HG03280 (cell line): Measurements from ENCODE around the gene DPRX.

Source experiments
- ATAC-seq: cut with Tn5 transposase; IDR thresholded peaks from one replicate; pipeline ENCODE4 v1.9.1; 2021; ENCODE audit warnings: mild to moderate bottlenecking, moderate library complexity; ENCODE audit not compliant: unreplicated experiment

DPRX gene

GRCh38 chr19:53631949-53632407 is at the start of gene DPRX:
Gene DPRX (plus strand): TSS chr19:53631999. CDS start chr19:53632107, 108 bp downstream.
- no peak for ATAC-seq

- ATAC-seq, result no peak
Observed at GRCh38 chr19:53583181-53583580, 48.6 kb upstream of the DPRX start.

DNA sequence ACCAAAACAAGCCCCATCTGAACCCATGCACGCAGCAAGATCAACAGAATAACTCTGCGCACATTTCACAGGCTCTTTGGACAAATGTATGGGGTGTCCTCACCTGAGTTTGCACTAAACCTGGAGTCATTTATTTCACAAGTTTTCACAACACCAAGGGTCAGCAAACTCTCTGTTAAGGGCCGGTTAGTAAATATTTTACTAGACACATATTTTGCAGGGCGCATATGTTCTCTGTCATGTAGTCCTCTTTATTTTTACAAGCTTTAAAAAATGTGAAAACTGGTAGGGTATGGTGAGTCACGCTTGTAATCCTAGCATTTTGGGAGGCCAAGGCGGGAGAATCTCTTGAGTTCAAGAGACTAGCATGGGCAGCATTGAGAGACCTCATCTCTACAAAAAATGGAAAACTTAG is 45.5 kb upstream of the DPRX start:
- ATAC-seq, result no peak

DNA sequence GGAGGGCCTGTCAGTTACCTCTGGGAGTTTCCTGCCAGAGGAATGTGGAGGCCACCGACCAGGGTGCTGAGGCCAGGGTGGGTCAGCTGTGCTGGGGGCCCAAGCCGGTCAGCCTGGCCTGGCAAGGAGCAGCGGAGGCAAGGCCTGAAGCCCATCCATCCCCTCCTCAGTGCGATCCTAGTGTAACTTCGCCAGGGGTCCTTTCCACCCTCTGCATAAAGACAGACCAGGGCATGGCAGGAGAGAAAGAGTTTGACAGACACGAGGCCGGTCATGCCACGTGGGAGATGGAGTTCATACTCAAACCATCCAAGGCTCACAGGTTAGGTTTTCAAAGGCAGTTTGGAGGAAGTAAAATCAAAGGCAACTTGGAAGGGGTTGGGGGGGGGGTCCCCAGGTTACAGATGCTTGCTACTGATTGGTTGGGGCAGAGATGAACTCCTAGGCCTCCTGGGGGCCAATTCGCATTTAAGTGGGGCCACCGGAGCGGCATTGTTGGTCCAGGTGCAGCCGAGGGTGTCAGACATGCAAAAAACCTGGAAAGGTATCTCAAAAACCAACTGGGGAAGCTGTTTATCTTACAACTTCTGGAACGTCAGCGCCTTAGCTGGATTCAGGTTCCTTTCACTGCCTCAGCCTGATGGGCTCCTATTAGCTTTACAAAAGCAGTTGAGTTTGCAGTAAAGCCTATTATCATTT is 36.8 kb upstream of the DPRX start:
- ATAC-seq, result no peak

DNA sequence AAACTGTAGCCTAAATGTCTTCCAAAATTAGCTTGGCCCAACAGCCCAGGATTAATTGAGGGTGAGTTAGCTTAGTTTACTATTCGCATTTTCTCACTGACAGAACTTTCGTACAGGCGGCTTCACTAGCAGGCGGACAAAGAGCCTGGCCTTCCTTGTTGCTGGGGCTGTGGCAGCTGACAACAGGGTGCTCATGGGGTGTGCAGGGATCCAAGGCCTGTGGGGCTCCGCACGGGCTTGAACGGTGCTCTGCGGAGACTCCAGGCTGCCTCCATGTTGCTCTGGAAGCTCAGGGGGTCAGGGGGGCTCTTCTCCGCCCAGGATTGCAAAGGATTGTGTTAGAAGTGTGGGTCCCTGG is 36.3 kb upstream of the DPRX start:
- no peak for ATAC-seq

GRCh38 chr19:53596056-53596455 is 35.7 kb upstream of the DPRX start:
- ATAC-seq, result no peak

DNA sequence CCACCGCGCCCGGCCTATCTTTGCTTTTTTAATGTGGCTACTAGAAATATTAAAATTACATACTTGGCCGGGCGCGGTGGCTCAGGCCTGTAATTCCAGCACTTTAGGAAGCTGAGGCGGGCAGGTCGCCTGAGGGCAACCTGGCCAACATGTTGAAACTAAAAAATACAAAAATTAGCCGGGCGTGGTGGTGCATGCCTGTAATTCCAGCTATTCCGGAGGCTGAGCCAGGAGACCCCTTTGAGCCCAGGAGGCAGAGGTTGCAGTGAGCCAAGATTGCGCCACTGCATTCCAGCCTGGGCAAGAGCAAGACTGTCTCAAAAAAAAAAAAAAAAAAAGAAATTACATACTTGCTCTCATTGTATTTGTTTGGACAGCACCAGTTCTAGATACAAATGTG is 34.8 kb upstream of the DPRX start:
- no peak for ATAC-seq

DNA sequence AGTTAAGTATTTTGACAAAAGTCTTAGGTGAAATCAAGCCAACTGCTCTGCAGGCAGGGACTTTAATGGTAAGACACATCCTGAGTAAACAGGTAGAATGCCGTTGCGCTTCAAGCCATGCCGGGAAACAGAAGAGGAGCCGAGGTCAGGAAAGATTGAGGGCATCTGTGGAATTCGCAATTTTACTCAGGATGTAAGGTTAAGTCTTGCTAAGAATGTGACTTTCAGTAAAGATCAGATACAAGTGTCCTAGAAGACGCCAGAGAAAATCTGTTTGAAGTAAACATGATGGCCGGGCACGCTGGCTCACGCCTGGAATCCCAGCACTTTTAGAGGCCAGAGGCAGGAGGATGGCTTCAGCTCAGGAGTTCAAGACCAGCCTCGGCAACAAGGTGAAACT is 33.4 kb upstream of the DPRX start:
- ATAC-seq, result no peak

GRCh38 chr19:53600217-53600616 is 31.6 kb upstream of the DPRX start:
- ATAC-seq, result no peak

GRCh38 chr19:53606031-53606430 is 25.8 kb upstream of the DPRX start:
- no peak for ATAC-seq

DNA sequence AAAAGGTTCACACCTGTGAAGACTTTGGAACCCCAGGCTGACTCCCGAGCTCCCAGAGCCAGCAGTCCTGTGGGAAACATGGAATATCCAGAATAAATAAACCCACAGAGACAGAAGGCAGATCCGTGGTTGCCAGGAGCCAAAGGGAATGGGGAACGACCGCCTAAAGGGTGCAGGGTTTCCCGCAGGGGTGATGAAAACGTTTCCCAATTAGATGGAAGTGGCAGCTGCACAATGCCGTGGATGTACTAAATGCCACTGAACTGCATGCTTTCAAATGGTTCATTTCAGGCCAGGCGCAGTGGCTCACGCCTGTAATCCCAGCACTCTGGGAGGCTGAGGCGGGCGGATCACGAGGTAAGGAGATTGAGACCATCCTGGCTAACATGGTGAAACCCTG is 23.4 kb upstream of the DPRX start:
- ATAC-seq, result no peak

- no peak for ATAC-seq
Observed at GRCh38 chr19:53612762-53613526, 18.9 kb upstream of the DPRX start.

- no peak for ATAC-seq
Observed at GRCh38 chr19:53621885-53622740, 9.7 kb upstream of the DPRX start.

DNA sequence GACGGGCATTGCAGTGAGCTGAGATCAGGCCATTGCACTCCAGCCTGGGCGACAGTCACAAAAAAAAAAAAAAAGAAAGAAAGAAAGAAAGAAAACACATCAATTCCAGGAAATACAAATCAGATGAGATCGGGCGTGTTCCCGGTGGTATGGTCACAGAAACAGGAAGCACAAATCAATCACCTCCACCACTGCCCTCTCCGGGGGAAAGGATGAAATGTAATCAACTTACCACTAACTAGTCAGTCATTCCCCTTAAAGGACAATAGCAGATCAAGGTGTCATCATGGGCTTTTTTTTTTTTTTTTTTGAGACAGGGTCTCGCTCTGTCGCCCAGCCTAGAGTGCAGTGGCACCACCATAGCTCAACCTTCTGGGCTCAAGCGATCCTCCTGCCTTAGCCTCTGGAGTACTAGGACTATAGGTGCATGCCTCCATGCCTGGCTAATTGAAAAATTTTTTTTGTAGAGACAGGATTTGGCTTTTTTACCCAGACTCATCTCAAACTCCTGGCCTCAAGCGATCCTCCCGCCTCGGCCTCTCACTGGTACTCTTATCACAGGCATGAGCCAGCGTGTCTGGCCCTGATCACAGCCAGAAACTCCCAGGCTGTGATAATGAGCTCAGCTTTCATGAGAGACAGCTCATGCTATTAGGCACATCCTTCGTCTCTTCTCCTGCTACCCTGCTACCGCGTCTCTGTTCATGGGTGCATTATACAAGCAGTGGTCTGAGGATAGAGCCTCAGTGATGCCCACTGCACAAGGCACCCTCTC is 6.8 kb upstream of the DPRX start:
- ATAC-seq, result no peak

DNA sequence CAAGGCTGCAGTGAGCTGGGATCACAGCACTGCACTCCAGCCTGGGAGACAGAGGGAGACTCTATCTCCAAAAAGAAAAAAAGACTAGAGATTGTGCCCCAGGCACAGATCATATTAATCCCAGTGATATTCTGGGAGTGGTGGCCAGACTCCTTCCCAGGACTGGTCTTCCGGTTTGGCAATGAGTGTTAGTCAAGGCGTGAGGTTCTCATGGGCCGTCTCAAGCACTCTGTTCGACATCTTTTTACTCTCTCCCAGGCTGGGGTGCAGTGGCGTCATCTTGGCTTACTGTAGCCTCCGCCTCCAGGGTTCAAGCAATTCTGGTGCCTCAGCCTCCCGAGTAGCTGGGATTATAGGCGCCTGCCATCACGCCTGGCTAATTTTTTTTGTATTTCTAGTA is 5.3 kb upstream of the DPRX start:
- no peak for ATAC-seq

DNA sequence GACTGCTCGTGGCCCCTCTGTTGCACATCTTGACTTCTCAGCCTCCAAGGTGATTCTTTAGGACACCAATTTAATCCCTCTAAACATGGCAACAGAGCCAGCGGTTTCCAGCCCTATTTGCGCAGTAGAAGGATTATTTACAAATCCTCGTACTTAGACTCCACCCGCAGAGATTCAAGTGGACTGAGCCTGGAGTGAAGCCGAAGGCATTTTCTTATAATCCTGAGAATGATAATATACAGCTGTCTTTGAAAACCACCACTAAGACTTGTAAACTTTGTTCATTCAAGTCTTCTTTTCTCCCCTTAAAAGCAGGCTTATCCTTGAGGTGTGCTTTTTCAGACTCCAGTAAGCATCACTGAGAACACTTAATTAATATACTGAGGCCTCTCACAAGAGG is 4.8 kb upstream of the DPRX start:
- ATAC-seq, result no peak

DNA sequence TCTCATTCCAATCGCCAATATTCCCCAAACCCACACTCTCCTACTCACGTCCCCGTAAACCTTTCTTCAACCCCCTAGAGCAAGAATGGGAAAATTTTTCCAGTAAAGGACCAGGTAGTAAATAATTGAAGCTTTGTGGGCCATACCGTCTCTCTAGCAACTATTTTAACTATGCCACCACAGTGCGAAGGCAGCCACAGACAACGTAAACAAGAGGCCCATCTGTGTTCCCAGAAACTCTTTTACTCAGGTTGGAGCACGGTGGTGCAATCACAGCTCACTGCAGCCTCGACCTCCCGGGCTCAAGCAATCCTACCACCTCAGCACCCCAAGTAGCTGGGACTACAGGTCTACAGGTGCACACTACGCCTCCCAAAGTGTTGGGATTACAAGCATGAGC is 3.0 kb downstream of the DPRX start:
- ATAC-seq, result no peak

GRCh38 chr19:53639471-53639870 is 7.7 kb downstream of the DPRX start:
- ATAC-seq, result no peak

GRCh38 chr19:53642381-53643099 is 10.7 kb downstream of the DPRX start:
- ATAC-seq, result no peak
